Kidney epithelial cell (primary cell): Measurements from ENCODE around the gene LARP4B. TPM values are rescaled to one million over a fixed set of nuclear protein-coding genes. Genes with fewer than 3 reads are reported as not detected.

Experiments
- DNase-seq: peaks from one replicate; pipeline ENCODE4 v3.0.0-alpha.2; 2010; ENCODE audit warnings: low read depth
- H3K27me3 ChIP-seq: 2 replicates; pipeline ENCODE4 v1.6.0; 2011; ENCODE audit warnings: low read length; ENCODE audit not compliant: control insufficient read depth, insufficient read depth
- H3K36me3 ChIP-seq: 2 replicates; pipeline ENCODE4 v1.5.1; 2011; ENCODE audit warnings: low read length; ENCODE audit not compliant: control insufficient read depth, insufficient read depth
- H3K4me3 ChIP-seq: 2 replicates; pipeline ENCODE4 v1.5.1; 2011; ENCODE audit warnings: low read depth, mild to moderate bottlenecking, control low read depth, low read length
- CTCF ChIP-seq: IDR thresholded peaks from 2 replicates; pipeline ENCODE4 v1.5.1; 2011; ENCODE audit warnings: mild to moderate bottlenecking, moderate library complexity, low read length, control low read depth, inconsistent platforms; ENCODE audit not compliant: insufficient read depth, poor library complexity, severe bottlenecking
- total RNA-seq: library from RNA; depleted of rRNA; stranded (reverse); fragments of >200 nt; gene quantifications from 2 replicates; pipeline ENCODE4 v1.2.3, GENCODE V29; 2015

The LARP4B gene
- total RNA-seq, 1 donor from 2014 or later, result 64.0 TPM

DNA sequence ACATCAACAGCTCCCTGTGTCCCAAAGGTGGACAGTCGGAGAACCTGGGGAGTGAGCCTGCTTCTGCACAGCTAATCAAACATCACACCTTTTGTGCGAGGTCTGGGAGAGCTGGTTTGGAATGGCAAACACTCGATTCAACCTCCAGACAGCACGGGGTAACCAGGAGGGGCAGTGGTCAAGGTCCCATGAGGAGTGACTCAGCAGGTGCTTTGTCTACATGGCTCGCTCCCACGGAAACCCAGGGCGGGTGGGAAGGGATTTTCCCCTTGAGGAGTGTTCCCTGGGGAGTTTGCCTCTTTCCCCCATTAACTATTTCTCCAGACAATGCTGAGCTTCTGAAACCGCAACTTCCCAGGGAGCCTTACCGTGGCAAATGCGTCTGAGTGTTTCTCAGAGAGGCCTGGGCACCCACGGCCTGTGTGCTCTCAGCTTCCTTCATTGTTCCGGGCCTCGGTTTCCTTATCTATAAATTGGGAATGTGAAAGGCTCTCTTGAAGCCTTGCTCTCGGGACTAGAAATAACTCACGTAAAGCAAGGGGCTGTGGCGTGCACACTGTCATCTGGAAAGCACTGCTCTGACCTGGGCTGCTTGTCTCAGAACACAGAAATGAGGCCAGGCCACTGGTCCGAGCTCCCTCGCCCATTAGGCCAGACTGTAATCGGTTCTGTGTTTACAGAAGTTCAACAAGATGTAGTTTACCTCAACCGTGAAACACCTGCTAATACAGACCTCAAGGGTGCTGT is 42.7 kb upstream of the LARP4B start:
- Histone ChIP-seq H3K27me3 (no peaks in the 10 kb centered on the region), H3K4me3 (no peak overlapping the region), H3K36me3 (no peaks in the 10 kb centered on the region)
- TF ChIP-seq CTCF, result no peak
- DNase-seq, result peak; percentile 61

GRCh38 chr10:972763-973162 is 41.3 kb upstream of the LARP4B start:
- H3K27me3 ChIP-seq, result no peaks in the 10 kb centered on the region
- no peaks in the 10 kb centered on the region for H3K36me3 ChIP-seq
- H3K4me3 ChIP-seq, result no peak overlapping the region
- no peak for TF ChIP-seq CTCF
- DNase-seq, result no peak

DNA sequence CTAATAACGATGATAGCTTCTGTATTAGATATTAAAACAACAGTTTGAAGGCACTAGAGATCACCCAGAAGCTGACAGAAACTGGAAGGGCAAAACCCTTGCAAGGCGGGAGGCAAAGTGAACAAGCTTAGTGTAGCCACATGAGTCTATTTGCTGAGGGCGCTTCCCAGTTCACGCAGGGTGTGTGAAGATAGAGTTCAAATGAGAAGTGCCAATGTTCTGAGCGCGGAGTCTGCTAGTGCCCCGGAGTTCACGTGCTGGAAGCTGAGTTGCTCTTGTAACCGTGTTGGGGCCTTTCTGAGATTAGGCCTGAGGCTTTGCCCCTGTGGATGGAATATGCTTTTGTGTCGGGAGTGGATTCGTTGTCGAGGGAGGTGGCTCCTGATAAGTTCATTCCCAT is 40.1 kb upstream of the LARP4B start:
- no peak for DNase-seq
- H3K27me3 ChIP-seq, result no peaks in the 10 kb centered on the region
- TF ChIP-seq CTCF, result no peak
- no peaks in the 10 kb centered on the region for H3K36me3 ChIP-seq
- no peak overlapping the region for H3K4me3 ChIP-seq

GRCh38 chr10:971150-971542 is 39.6 kb upstream of the LARP4B start:
- no peak for TF ChIP-seq CTCF
- no peak for DNase-seq
- Histone ChIP-seq H3K4me3 (no peak overlapping the region), H3K27me3 (no peaks in the 10 kb centered on the region), H3K36me3 (no peaks in the 10 kb centered on the region)

GRCh38 chr10:970311-971149 is 39.0 kb upstream of the LARP4B start:
- no peaks in the 10 kb centered on the region for H3K27me3 ChIP-seq
- no peak for DNase-seq
- H3K36me3 ChIP-seq, result no peaks in the 10 kb centered on the region
- no peak overlapping the region for H3K4me3 ChIP-seq
- no peak for TF ChIP-seq CTCF
